ENCODE measurements around the gene CPB2.

The CPB2 gene

GRCh38 chr13:46041419-46041839 is 63.4 kb downstream of the CPB2 start:
- no peak for TF ChIP-seq CTCF (conservative IDR thresholded peaks at IDR 0.05; ENCODE audit: low read depth, low read length)
- peak; percentile 51 for DNase-seq (ENCODE audit: low read depth)
- no peak overlapping the region for H3K4me3 ChIP-seq (ENCODE audit: low read depth, low read length)

- TF ChIP-seq CTCF (conservative IDR thresholded peaks at IDR 0.05; ENCODE audit: low read depth, low read length): no peak
- H3K4me3 ChIP-seq (ENCODE audit: low read depth, low read length): no peak overlapping the region
Observed at GRCh38 chr13:46040763-46041162, 64.1 kb downstream of the CPB2 start.

GRCh38 chr13:46039411-46040182 is 65.2 kb downstream of the CPB2 start:
- no peak for DNase-seq (ENCODE audit: low read depth)
- no peak for TF ChIP-seq CTCF (conservative IDR thresholded peaks at IDR 0.05; ENCODE audit: low read depth, low read length)

More at GRCh38 chr13:46040763-46041162, 64.1 kb downstream of the CPB2 start:
- DNase-seq (ENCODE audit: low read depth): no peak

GRCh38 chr13:46038296-46038695 is 66.5 kb downstream of the CPB2 start:
- no peak for DNase-seq (ENCODE audit: low read depth)
- no peak for TF ChIP-seq CTCF (conservative IDR thresholded peaks at IDR 0.05; ENCODE audit: low read depth, low read length)
- H3K4me3 ChIP-seq (ENCODE audit: low read depth, low read length): no peak overlapping the region

More at GRCh38 chr13:46039411-46040182, 65.2 kb downstream of the CPB2 start:
- H3K4me3 ChIP-seq (ENCODE audit: low read depth, low read length): no peak overlapping the region

GRCh38 chr13:46035066-46035465 is 69.8 kb downstream of the CPB2 start:
- TF ChIP-seq CTCF (conservative IDR thresholded peaks at IDR 0.05; ENCODE audit: low read depth, low read length): no peak
- no peak for DNase-seq (ENCODE audit: low read depth)
- no peak overlapping the region for H3K4me3 ChIP-seq (ENCODE audit: low read depth, low read length)

- TF ChIP-seq CTCF (conservative IDR thresholded peaks at IDR 0.05; ENCODE audit: low read depth, low read length): no peak
- peak; percentile 14 for DNase-seq (ENCODE audit: low read depth)
- no peak overlapping the region for H3K4me3 ChIP-seq (ENCODE audit: low read depth, low read length)
Observed at GRCh38 chr13:46032341-46032740, 72.5 kb downstream of the CPB2 start.

Measured in choroid plexus epithelial cell (primary cell).